Mononuclear cell (primary cell): Measurements from ENCODE around the gene MSH5. TPM values are rescaled to one million over a fixed set of nuclear protein-coding genes. Genes with fewer than 3 reads are reported as not detected.

Experiments
- H3K27me3 ChIP-seq: 2 replicates; pipeline ENCODE4 v1.6.0; 2011; ENCODE audit warnings: low read length, control low read depth; ENCODE audit not compliant: insufficient read depth
- H3K4me1 ChIP-seq: 2 replicates; pipeline ENCODE4 v1.5.1; 2011; ENCODE audit warnings: mild to moderate bottlenecking, low read length, control low read depth; ENCODE audit not compliant: insufficient read depth
- H3K4me3 ChIP-seq: 2 replicates; pipeline ENCODE4 v1.5.1; 2011; ENCODE audit warnings: mild to moderate bottlenecking, low read length, moderate library complexity
- H3K9me3 ChIP-seq: 2 replicates; pipeline ENCODE4 v1.5.1; 2011; ENCODE audit warnings: low read depth, mild to moderate bottlenecking, control low read depth, low read length
- total RNA-seq: library from RNA; depleted of rRNA; stranded (reverse); fragments of >200 nt; gene quantifications from one replicate; pipeline ENCODE4 v1.2.3, GENCODE V29; 2012

The MSH5 gene
- total RNA-seq, 1 donor = 6.1 TPM

DNA sequence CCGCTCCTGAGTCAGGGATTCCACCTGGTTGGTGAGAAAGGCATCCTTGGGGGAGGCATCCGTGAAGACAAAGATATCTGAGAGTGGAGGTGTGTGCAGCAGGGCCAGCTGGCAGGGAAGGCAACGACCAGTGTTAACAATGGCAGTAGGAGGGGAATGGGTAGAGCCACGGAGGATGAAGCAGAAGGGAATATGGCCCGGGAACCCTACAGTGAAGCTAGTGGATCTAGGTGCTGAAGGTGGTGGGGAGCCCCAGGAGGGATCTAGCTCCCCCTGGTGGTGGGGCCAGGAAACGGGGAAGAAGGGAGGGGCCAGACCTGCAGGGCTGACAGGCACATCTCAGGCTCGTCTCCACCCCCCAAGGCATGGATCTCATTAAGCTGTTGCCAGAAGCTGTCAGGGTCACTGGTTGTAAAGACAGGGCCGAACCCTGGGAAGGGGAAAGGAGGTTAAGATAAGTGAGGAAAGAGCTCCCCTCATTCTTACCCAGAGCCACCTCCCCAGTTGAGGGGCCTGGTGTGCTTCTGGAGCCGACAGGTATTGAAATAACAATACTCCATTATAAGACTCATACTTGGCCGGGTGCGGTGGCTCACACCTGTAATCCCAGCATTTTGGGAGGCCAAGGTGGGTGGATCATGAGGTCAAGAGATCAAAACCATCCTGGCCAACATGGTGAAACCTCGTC is 30.0 kb downstream of the MSH5 start:
- H3K27me3 ChIP-seq = no peaks in the 10 kb centered on the region
- H3K4me1 ChIP-seq = peaks cover 35% of the 10 kb centered on the region
- H3K9me3 ChIP-seq = no peaks in the 10 kb centered on the region
- no peak overlapping the region for H3K4me3 ChIP-seq

DNA sequence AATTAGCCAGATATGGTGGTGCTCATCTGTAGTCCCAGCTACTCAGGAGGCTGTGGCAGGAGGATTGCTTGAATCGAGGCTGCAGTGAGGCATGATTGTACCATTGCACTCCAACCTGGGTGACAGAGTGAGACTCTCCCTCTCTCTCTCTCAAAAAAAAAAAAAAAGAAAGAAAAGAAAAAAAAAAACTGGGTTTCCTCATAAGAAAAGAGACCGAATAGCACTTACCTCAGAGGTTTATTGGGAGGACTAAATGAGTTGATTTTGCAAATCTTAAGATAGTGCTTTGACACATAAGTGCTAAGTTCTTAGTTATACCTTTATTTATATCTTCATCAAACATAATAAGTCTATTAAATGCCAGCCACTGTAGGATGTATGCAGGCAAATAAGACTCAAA is 31.1 kb downstream of the MSH5 start:
- no peak overlapping the region for H3K4me3 ChIP-seq
- peaks cover 35% of the 10 kb centered on the region for H3K4me1 ChIP-seq
- H3K27me3 ChIP-seq = no peaks in the 10 kb centered on the region
- H3K9me3 ChIP-seq = no peaks in the 10 kb centered on the region

DNA sequence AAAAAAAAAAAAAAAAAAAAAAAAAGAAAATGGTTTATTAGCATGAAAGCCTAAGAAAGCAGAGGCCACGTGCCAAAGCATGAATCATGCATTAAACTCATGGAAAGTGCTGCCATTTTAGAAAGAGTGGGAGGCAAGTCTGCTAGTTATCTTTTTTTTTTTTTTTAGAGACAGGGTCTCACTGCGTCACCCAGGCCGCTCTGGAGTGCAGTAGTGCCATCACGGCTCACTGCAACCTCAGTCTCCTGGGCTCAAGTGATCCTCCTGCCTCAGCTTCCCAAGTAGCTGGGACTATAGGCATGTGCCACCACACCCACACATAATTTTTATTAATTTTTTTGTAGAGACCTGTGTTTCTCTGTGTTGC is 32.2 kb downstream of the MSH5 start:
- Histone ChIP-seq H3K4me1 (peaks cover 46% of the 10 kb centered on the region), H3K27me3 (no peaks in the 10 kb centered on the region), H3K4me3 (no peak overlapping the region)

GRCh38 chr6:31775184-31775583 is 35.4 kb downstream of the MSH5 start:
- Histone ChIP-seq H3K4me1 (peaks cover 32% of the 10 kb centered on the region), H3K9me3 (no peaks in the 10 kb centered on the region), H3K4me3 (no peak overlapping the region), H3K27me3 (no peaks in the 10 kb centered on the region)

More for the DNA sequence above, 32.2 kb downstream of the MSH5 start:
- H3K9me3 ChIP-seq = no peaks in the 10 kb centered on the region

GRCh38 chr6:31775633-31776484 is 36.1 kb downstream of the MSH5 start:
- Histone ChIP-seq H3K9me3 (no peaks in the 10 kb centered on the region), H3K4me1 (peaks cover 32% of the 10 kb centered on the region), H3K27me3 (no peaks in the 10 kb centered on the region), H3K4me3 (no peak overlapping the region)

DNA sequence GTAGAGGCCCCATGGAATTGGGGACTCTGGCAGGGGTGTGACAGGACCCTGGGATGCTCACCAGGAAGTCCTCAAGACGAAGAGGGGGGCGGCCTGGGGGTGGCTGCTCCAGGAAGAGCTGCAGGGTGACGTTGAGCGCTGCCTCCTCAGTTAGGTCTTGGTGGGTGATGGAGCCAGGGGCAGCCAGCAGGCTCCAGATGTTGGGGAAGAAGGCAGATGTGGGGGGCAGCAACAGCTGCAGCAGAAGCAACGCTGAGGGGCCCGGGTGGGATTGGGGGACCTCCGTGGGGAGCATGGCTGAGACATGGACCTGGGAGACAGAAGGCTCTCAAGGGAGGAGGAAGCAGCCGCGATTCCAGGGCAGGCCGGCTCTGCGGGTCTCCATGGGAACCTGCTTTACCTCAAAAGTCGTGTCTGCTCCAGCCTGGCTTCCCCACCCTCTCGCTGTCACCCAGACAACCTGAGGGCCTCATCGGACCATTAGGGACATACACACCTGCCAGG is 36.7 kb downstream of the MSH5 start:
- H3K27me3 ChIP-seq = no peaks in the 10 kb centered on the region
- H3K4me1 ChIP-seq = peaks cover 32% of the 10 kb centered on the region
- H3K4me3 ChIP-seq = no peak overlapping the region
- no peaks in the 10 kb centered on the region for H3K9me3 ChIP-seq

DNA sequence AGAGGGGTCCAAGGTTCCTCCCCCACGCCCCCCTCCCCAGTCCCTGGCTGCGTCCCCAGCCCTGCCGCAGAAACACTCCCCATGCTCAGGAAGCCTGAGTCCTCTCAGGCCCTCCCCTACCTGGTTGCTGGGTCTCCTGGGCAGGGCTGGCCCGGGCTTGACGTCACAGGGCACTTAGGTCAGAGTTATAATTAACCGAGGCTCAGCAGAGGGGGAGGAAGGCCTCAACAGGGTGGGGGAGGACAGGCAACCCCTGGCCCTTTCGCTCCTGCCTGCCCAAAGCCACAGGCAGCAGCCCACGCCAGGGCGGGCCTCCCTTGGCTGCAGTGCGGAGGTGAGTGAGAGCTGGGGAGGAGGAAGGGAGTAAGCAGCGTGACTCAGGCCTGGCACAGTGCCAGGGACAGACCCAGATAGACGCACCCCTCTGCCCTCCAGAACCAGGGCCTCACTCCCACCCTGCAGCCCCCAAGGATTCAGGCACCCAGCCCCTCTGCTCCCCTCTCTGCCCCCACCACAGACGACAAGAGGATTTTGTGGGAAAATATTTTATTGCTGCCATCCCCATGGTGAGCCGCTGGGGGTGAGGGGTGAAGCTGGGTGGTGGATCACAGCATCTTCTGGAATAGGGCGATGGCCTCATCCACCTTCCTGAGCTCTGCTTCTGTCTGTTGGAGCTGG is 37.3 kb downstream of the MSH5 start, which contains the start of gene VWA7:
TSS of gene VWA7 (minus strand) at position 340 of the 678 bp plus-strand sequence. CDS start 549 bp downstream, outside the sequence.
- no peaks in the 10 kb centered on the region for H3K9me3 ChIP-seq
- H3K4me3 ChIP-seq = no peak within 1 kb of the TSS
- peaks cover 30% of the 10 kb centered on the region for H3K4me1 ChIP-seq
- H3K27me3 ChIP-seq = no peaks in the 10 kb centered on the region

DNA sequence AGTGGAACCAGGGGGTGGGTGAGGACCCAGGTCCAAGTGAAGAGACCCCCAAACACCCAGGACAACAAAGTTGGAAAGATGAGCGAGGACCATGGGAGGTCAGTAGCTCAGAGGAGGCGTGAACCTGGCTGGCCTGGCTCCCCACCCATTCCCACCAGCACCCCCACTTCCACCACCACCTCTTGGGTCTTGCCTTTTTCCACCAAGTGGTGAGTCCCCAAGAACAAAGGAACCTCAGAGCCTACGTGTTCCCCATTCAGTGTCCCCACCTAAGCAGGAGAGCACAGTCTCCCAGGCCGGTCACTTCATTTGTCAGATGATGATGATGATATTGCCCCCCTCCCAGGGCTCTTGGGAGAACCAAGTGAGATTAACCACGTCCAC is 37.9 kb downstream of the MSH5 start:
- Histone ChIP-seq H3K9me3 (no peaks in the 10 kb centered on the region), H3K4me3 (no peak overlapping the region), H3K4me1 (peaks cover 26% of the 10 kb centered on the region), H3K27me3 (no peaks in the 10 kb centered on the region)

GRCh38 chr6:31778193-31778592 is 38.4 kb downstream of the MSH5 start:
- Histone ChIP-seq H3K9me3 (no peaks in the 10 kb centered on the region), H3K27me3 (no peaks in the 10 kb centered on the region), H3K4me3 (no peak overlapping the region), H3K4me1 (peaks cover 20% of the 10 kb centered on the region)

DNA sequence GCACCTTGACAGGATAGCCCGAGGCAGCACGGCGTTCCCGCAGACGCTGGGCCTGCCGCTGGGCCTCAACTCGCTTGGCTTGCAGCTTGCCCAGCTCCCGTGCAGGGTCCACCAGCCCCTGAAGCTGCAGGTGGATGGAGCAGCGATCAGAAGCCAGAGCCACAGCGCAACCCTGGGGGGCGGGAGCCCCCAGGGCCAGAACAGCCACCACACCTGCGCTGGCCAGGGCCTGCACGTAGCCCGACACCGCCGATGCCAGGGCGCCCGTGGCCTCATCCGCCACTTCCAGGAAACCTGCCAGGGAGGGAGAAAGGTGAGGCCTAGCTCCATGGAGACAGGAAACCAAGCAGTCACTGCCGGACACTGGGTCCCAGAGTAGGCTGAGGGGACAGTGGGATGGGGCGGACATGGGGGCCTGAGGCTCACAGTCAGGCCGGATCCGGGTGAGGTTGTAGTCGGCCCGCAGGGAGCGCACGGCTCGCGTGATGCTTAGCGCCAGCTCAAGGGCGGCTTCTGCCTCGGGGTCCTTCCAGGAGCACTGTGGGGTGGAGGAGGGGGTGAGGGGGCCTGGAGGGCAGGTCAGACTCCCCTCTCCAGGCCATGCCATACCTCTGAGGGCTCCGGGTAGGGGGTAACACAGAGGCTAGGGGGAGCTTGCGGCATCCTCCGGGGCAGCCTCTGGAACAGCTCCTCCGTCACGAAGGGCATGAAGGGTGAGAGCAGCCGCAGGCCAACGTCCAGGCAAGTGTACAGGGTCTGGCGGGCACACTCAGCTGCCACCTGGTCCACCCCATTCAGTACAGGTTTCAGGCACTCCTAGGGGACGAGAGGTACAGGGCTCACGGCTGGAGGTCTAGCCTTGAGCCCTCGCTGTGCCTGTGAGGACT is 39.4 kb downstream of the MSH5 start:
- Histone ChIP-seq H3K27me3 (no peaks in the 10 kb centered on the region), H3K4me3 (no peak overlapping the region), H3K4me1 (peaks cover 16% of the 10 kb centered on the region), H3K9me3 (no peaks in the 10 kb centered on the region)

GRCh38 chr6:31779908-31780307 is 40.1 kb downstream of the MSH5 start:
- Histone ChIP-seq H3K4me1 (peaks cover 16% of the 10 kb centered on the region), H3K27me3 (no peaks in the 10 kb centered on the region), H3K9me3 (no peaks in the 10 kb centered on the region)

DNA sequence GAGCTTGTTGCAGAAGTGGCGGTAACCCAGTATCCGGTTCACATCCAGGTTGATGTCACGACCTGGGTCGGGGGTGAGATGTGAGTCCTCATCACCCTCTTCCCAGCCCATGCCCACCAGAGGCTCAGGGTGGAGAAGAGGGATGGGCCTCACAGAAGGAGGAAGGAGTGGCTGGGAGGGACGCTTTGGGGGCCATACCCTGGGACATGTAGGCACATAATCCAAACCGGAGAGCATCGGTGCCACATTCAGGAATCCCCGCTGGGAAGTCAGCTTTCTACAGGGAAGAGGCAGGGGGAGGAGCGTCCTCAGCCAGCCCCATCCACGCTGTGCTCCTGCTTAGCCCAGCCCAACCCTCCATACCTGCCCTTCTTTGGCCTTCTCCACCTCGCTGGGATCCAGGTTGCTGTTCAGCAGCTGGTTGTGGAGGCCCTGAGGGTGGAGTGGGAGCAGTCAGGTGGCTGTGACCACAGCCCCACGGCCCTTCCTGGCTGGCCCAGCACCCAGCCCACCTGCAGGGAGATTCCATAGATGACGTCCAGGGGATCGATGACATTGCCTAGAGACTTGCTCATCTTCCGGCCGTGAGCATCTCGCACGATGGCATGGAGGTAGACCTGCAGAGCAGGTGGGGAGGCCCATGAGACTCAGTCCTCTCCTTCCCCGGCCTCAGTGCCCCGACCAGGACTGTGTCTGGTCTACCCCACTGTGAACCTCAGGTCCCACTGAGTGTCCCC is 40.9 kb downstream of the MSH5 start:
- no peak overlapping the region for H3K4me3 ChIP-seq
- H3K27me3 ChIP-seq = no peaks in the 10 kb centered on the region
- peaks cover 16% of the 10 kb centered on the region for H3K4me1 ChIP-seq
- H3K9me3 ChIP-seq = no peaks in the 10 kb centered on the region

More at GRCh38 chr6:31779908-31780307, 40.1 kb downstream of the MSH5 start:
- H3K4me3 ChIP-seq = no peak overlapping the region

DNA sequence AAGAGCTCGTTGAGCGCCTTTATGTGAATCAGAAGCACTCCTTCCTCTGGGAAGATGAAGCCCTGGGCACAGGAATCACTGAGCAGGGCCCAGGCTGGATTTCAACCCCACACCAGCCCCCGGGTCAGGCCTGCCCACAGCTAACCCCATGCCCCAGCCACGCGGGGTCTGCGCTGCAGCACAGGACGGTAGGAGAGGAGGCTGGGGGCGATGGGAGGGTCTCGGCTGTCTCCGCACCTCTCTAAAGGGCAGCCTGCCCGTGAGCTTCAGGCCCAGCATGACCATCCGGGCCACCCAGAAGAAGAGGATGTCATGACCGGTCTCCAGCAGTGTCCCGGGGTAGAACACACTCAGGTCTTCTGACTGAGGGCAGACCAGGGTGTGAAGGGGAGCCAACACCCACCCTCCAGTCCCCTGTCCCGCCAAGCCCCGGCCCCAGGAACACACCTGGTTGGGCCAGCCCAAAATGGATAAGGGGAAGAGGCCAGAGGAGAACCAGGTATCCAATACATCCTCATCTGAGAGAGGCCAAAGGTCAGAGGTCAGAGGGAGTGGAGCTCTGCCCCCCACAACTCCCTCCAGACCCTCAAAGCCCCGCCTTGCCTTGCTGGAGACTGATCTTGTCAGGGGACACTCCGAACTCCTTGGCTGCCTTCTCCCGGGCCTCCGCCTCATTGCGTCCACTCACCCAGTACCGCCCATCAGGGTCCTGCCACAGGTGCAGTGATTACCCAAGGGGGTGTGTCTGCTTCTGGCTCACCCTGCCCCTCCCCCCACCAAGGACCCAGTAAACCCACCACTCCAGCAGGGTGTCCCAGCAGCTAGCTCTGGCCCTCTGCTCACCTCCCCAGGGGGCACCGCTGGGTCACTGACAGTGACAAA is 41.7 kb downstream of the MSH5 start:
- H3K9me3 ChIP-seq = no peaks in the 10 kb centered on the region
- H3K27me3 ChIP-seq = no peaks in the 10 kb centered on the region
- no peak overlapping the region for H3K4me3 ChIP-seq
- peaks cover 11% of the 10 kb centered on the region for H3K4me1 ChIP-seq
